ENCODE results near the gene COPZ2. TPM values are rescaled to one million over a fixed set of nuclear protein-coding genes. Genes with fewer than 3 reads are reported as not detected.

The COPZ2 gene
- total and polyA plus RNA-seq, 9 of the 15 experiments (the other 6 are each of a cell fraction or from before 2014, with no cell fraction given): 0.22 to 0.49 TPM; not detected in 7

- no peak for TF ChIP-seq HINFP (tag; conservative IDR thresholded peaks at IDR 0.05; ENCODE audit: low read depth)
- TF ChIP-seq FOXJ3 (CRISPR knock-in tag; IDR thresholded peaks at IDR 0.05): peak; percentile 96
- TF ChIP-seq DEAF1 (CRISPR knock-in tag; IDR thresholded peaks at IDR 0.05): no peak
- TF ChIP-seq TBL1XR1 (IDR thresholded peaks at IDR 0.05; ENCODE audit: low read length in 2 of 2): peak; percentile 47 to 49; a peak in 2 of 4 replicates
- TF ChIP-seq HMBOX1 (IDR thresholded peaks at IDR 0.05): no peak
- no peak for TF ChIP-seq MBD2 (IDR thresholded peaks at IDR 0.05; ENCODE audit: borderline replicate concordance, low read depth)
- peak; percentile 77 for TF ChIP-seq ARID4B (CRISPR knock-in tag; IDR thresholded peaks at IDR 0.05)
- TF ChIP-seq ZC3H8 (IDR thresholded peaks at IDR 0.05): no peak
- no peak for TF ChIP-seq CBX1 (IDR thresholded peaks at IDR 0.05; ENCODE audit: low read depth)
- TF ChIP-seq ETV1 (tag; conservative IDR thresholded peaks at IDR 0.05; ENCODE audit: low read depth): no peak
- TF ChIP-seq MEIS2 (IDR thresholded peaks at IDR 0.05; ENCODE audit: partially characterized antibody): no peak
- TF ChIP-seq EHMT2 (IDR thresholded peaks at IDR 0.05): no peak
- no peak for TF ChIP-seq ZNF561 (CRISPR knock-in tag; conservative IDR thresholded peaks at IDR 0.05)
- TF ChIP-seq PCBP2 (IDR thresholded peaks at IDR 0.05; ENCODE audit: low read depth, low read length, poor library complexity, severe bottlenecking): no peak
- peak; percentile 21; the same call in 1 of the 2 replicates for TF ChIP-seq GABPB1 (CRISPR knock-in tag; IDR thresholded peaks at IDR 0.05)
- no peak for TF ChIP-seq GTF2E2 (tag; IDR thresholded peaks at IDR 0.05)
- no peak for TF ChIP-seq ZNF431 (CRISPR knock-in tag; IDR thresholded peaks at IDR 0.05)
- TF ChIP-seq RAD51 (IDR thresholded peaks at IDR 0.05; ENCODE audit: borderline replicate concordance, low read depth): no peak
- TF ChIP-seq ZNF586 (CRISPR knock-in tag; conservative IDR thresholded peaks at IDR 0.05): no peak
- TF ChIP-seq RBM39 (optimal IDR thresholded peaks at IDR 0.05; ENCODE audit: low read depth, low read length): no peak
Measured at GRCh38 chr17:48051706-48052486, 14.3 kb upstream of the COPZ2 start (continued).

Measured in K562 (cell line).